Cardiac muscle cell (in vitro differentiated cells and primary cell): ENCODE data around the gene PIN1. TPM values are rescaled to one million over a fixed set of nuclear protein-coding genes. Genes with fewer than 3 reads are reported as not detected.

ENCODE experiments used
- DNase-seq, 2 donors: peaks; one replicate each; pipeline versions ENCODE4 v3.0.0 to v3.0.0-alpha.2; 2010 to 2017; ENCODE audit warnings: low read depth in 1 of 2, low spot score in 1 of 2
- H3K27ac ChIP-seq: fragments of 200-600 bp; sonication (generic); 2 replicates; pipeline ENCODE4 v1.5.1; 2016
- H3K27me3 ChIP-seq: fragments of 200-600 bp; sonication (generic); 2 replicates; pipeline ENCODE4 v1.6.0; 2016; ENCODE audit warnings: control low read depth
- H3K36me3 ChIP-seq: fragments of 200-600 bp; sonication (generic); 2 replicates; pipeline ENCODE4 v1.5.1; 2016; ENCODE audit warnings: control low read depth
- H3K4me1 ChIP-seq: fragments of 200-600 bp; sonication (generic); 2 replicates; pipeline ENCODE4 v1.8.1; 2017; ENCODE audit warnings: low read depth, mild to moderate bottlenecking, mixed run types
- H3K4me3 ChIP-seq: fragments of 200-600 bp; sonication (generic); 2 replicates; pipeline ENCODE4 v1.5.1; 2016; ENCODE audit warnings: mild to moderate bottlenecking
- H3K9me3 ChIP-seq: fragments of 200-600 bp; sonication (generic); 2 replicates; pipeline ENCODE4 v1.5.1; 2017; ENCODE audit warnings: low read depth, mild to moderate bottlenecking, control low read depth
- CTCF ChIP-seq: IDR thresholded peaks from 2 replicates; pipeline ENCODE4 v1.5.1; 2012; ENCODE audit warnings: low read depth, mild to moderate bottlenecking, low read length
- polyA plus RNA-seq: library from polyadenylated mRNA; unstranded; fragments of >200 nt; fragmentation: Nextera tagmentation; extraction: Ambion mirVana; gene quantifications from 2 replicates; pipeline ENCODE4 v1.2.1, GENCODE V29; 2016
- total RNA-seq: library from RNA; depleted of rRNA; stranded (reverse); fragments of >200 nt; gene quantifications from 2 replicates; pipeline ENCODE4 v1.2.3, GENCODE V29; 2016

Gene PIN1
- total and polyA plus RNA-seq, 2 experiments from 2014 or later = 221 to 309 TPM

GRCh38 chr19:9862938-9863337 is 27.8 kb downstream of the PIN1 start:
- H3K36me3 ChIP-seq = no peaks in the 10 kb centered on the region
- H3K4me3 ChIP-seq = no peak overlapping the region
- TF ChIP-seq CTCF = no peak
- no peaks in the 10 kb centered on the region for H3K4me1 ChIP-seq
- DNase-seq = no peak
- no peaks in the 10 kb centered on the region for H3K27me3 ChIP-seq
- no peaks in the 10 kb centered on the region for H3K9me3 ChIP-seq
- no peak overlapping the region for H3K27ac ChIP-seq

DNA sequence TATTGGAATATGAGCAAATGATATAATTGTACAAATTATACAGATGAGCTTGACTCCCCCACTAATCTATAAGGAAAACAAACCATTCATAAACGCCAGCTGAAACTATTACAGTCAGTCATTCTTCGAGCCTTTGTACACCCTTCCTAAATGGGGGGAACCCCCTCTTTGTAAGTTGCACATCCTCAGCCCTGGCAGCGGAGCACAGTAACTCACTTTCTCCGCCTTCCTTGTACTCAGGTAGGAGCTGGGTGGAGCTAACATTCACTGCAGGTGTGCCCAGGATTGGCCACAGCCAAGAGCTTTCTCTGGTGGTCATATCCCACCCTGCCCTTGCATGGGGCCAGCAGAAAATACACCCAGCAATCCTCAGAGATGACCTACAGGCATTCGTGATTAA is 28.6 kb downstream of the PIN1 start:
- Histone ChIP-seq H3K36me3 (no peaks in the 10 kb centered on the region), H3K27ac (no peak overlapping the region), H3K9me3 (no peaks in the 10 kb centered on the region), H3K27me3 (no peaks in the 10 kb centered on the region), H3K4me3 (no peak overlapping the region), H3K4me1 (no peaks in the 10 kb centered on the region)
- no peak for TF ChIP-seq CTCF
- no peak for DNase-seq

- no peak for DNase-seq
- TF ChIP-seq CTCF = no peak
Measured at GRCh38 chr19:9865732-9866501, 30.8 kb downstream of the PIN1 start.

GRCh38 chr19:9868983-9869617 is 34.0 kb downstream of the PIN1 start:
- H3K36me3 ChIP-seq = no peaks in the 10 kb centered on the region
- no peak for TF ChIP-seq CTCF
- DNase-seq = no peak
- H3K27me3 ChIP-seq = no peaks in the 10 kb centered on the region
- H3K9me3 ChIP-seq = no peaks in the 10 kb centered on the region
- H3K27ac ChIP-seq = no peak overlapping the region
- peaks cover 5% of the 10 kb centered on the region for H3K4me1 ChIP-seq
- H3K4me3 ChIP-seq = no peak overlapping the region

More at GRCh38 chr19:9865732-9866501, 30.8 kb downstream of the PIN1 start:
- no peak overlapping the region for H3K27ac ChIP-seq
- no peaks in the 10 kb centered on the region for H3K4me1 ChIP-seq
- H3K4me3 ChIP-seq = no peak overlapping the region
- no peaks in the 10 kb centered on the region for H3K27me3 ChIP-seq
- H3K36me3 ChIP-seq = no peaks in the 10 kb centered on the region
- no peaks in the 10 kb centered on the region for H3K9me3 ChIP-seq

- Histone ChIP-seq H3K4me1 (peaks cover 5% of the 10 kb centered on the region), H3K4me3 (no peak overlapping the region), H3K36me3 (no peaks in the 10 kb centered on the region), H3K27me3 (no peaks in the 10 kb centered on the region), H3K27ac (peak overlapping the region; percentile 57), H3K9me3 (no peaks in the 10 kb centered on the region)
- DNase-seq = peak in 1 of 2 donors; percentile 14
- TF ChIP-seq CTCF = no peak
Measured at GRCh38 chr19:9871626-9872338, 36.7 kb downstream of the PIN1 start.
